ENCODE results near the gene KIF1A.

The KIF1A gene

DNA sequence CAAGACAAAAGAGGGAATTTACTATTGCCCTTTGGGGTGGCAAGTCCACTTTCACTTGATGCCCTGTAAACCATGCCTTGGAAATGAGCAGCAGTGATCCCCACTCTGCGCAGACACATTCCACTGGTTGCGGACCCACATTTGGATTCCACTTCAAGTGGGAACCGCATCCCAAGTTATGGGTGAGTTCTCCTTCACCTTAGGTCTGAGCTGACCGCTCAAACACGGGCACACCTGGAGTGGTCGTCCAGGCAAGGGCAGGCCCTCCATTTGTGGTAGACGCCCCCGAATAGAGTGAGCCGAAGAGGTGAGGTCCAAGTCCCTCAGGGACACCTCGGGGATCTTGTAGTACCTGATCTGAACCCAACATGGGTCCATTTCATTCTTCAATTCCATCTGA is 38.9 kb upstream of the KIF1A start:
- ChIA-PET POLR2A (ENCODE audit: low non-redundant PET) (no interaction called here), CTCF (no interaction called here)
- no peak for DNase-seq (ENCODE audit: low spot score)
- H3K27ac ChIP-seq: no peak overlapping the region
- TF ChIP-seq, protein P1, sequence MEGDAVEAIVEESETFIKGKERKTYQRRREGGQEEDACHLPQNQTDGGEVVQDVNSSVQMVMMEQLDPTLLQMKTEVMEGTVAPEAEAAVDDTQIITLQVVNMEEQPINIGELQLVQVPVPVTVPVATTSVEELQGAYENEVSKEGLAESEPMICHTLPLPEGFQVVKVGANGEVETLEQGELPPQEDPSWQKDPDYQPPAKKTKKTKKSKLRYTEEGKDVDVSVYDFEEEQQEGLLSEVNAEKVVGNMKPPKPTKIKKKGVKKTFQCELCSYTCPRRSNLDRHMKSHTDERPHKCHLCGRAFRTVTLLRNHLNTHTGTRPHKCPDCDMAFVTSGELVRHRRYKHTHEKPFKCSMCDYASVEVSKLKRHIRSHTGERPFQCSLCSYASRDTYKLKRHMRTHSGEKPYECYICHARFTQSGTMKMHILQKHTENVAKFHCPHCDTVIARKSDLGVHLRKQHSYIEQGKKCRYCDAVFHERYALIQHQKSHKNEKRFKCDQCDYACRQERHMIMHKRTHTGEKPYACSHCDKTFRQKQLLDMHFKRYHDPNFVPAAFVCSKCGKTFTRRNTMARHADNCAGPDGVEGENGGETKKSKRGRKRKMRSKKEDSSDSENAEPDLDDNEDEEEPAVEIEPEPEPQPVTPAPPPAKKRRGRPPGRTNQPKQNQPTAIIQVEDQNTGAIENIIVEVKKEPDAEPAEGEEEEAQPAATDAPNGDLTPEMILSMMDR (conservative IDR thresholded peaks at IDR 0.05; ENCODE audit: low read depth): no peak

- CTCF ChIA-PET: interaction anchor here (0.7 kb wide), 1 partner anchor 282 kb away, joined by 3 read pairs; no protein-coding TSS in a partner anchor
- TF ChIP-seq, protein P1 (conservative IDR thresholded peaks at IDR 0.05; ENCODE audit: low read depth): no peak
- no peak overlapping the region for H3K27ac ChIP-seq
- POLR2A ChIA-PET (ENCODE audit: low non-redundant PET): no interaction called here
- no peak for DNase-seq (ENCODE audit: low spot score)
Measured at GRCh38 chr2:240858321-240858720, 38.3 kb upstream of the KIF1A start.

GRCh38 chr2:240857039-240858008 is 37.3 kb upstream of the KIF1A start:
- ChIA-PET POLR2A (ENCODE audit: low non-redundant PET) (no interaction called here), CTCF (interaction anchor here (1.2 kb wide), 1 partner anchor 17 kb away, joined by 3 read pairs; no protein-coding TSS in a partner anchor)
- TF ChIP-seq, protein P1 (conservative IDR thresholded peaks at IDR 0.05; ENCODE audit: low read depth): no peak
- no peak overlapping the region for H3K27ac ChIP-seq
- no peak for DNase-seq (ENCODE audit: low spot score)

GRCh38 chr2:240856151-240856980 is 36.3 kb upstream of the KIF1A start:
- DNase-seq (ENCODE audit: low spot score): no peak
- H3K27ac ChIP-seq: no peak overlapping the region
- ChIA-PET CTCF (interaction anchor here (1.2 kb wide), 1 partner anchor 16 kb away, joined by 3 read pairs; no protein-coding TSS in a partner anchor), POLR2A (ENCODE audit: low non-redundant PET) (no interaction called here)
- TF ChIP-seq, protein P1 (conservative IDR thresholded peaks at IDR 0.05; ENCODE audit: low read depth): no peak

GRCh38 chr2:240855670-240856069 is 35.7 kb upstream of the KIF1A start:
- H3K27ac ChIP-seq: no peak overlapping the region
- ChIA-PET CTCF (no interaction called here), POLR2A (ENCODE audit: low non-redundant PET) (no interaction called here)
- TF ChIP-seq, protein P1 (conservative IDR thresholded peaks at IDR 0.05; ENCODE audit: low read depth): no peak
- no peak for DNase-seq (ENCODE audit: low spot score)

DNA sequence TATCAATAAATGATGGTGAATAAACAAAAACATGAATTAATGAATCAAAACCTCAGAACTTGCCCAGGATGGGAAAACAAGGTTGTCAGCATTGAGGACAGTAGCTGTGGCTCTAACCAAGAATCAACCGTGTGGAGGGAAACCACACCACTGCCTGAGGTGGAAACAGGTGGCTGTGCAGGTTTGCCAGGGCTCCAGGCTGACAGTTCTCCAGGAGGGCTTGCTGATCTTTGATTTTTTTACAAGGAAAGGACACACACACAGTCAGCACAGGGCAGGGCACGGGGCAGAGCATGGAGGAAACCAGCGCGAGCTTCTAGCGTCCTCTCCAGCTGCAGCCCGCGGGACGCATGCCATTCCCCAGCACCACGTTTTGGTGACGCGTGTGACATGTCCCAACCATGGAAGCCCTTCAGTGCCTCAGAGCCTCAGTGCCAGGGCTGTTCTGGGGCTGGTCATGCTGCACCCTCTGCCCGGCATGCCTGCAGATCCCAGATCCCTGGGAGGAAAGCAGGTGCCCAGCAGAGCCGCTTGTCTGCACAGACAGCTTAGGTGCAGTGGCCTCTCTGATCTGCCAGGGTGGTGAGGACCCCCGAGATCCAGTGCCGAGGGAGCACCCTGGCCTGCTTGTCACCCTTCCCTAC is 32.8 kb upstream of the KIF1A start:
- ChIA-PET CTCF (interaction anchor here (0.7 kb wide), 1 partner anchor 10 kb away, joined by 6 read pairs; no protein-coding TSS in a partner anchor), POLR2A (ENCODE audit: low non-redundant PET) (no interaction called here)
- H3K27ac ChIP-seq: no peak overlapping the region
- DNase-seq (ENCODE audit: low spot score): no peak
- TF ChIP-seq, protein P1 (conservative IDR thresholded peaks at IDR 0.05; ENCODE audit: low read depth): no peak
